ENCODE results near the gene GPR155. TPM values are rescaled to one million over a fixed set of nuclear protein-coding genes. Genes with fewer than 3 reads are reported as not detected.
"Not testable (repeated sequence)": the region's sequence is repeated elsewhere in the genome, so short reads cannot be mapped to it uniquely, and the experiment has no call there.

The GPR155 gene
- total RNA-seq, 1 donor from 2014 or later = 0.37 TPM

GRCh38 chr2:174491947-174492346 lies 5.1 kb upstream of the GPR155 start:
- Mint-ChIP-seq H3K27me3 (ENCODE audit: insufficient read depth, low read depth) (no peaks in the 10 kb centered on the region), H3K9me3 (peaks cover 5% of the 10 kb centered on the region), H3K4me1 (peaks cover 9% of the 10 kb centered on the region), H3K27ac (no peak overlapping the region), H3K36me3 (peaks cover 3% of the 10 kb centered on the region), H3K4me3 (no peak overlapping the region)
- Histone ChIP-seq H3K36me3 (no peaks in the 10 kb centered on the region), H3K9me3 (ENCODE audit: low read depth) (no peaks in the 10 kb centered on the region), H3K4me2 (no peak overlapping the region), H2AFZ (replicated peaks) (no peak overlapping the region), H3K79me2 (ENCODE audit: low read depth) (no peaks in the 10 kb centered on the region), H3K27me3 (peaks cover 21% of the 10 kb centered on the region), H3K9ac (no peak overlapping the region), H4K20me1 (ENCODE audit: low read depth) (no peaks in the 10 kb centered on the region), H3F3A (ENCODE audit: low read depth) (no peaks in the 10 kb centered on the region), H3K4me3 (no peak overlapping the region), H3K4me1 (peaks cover 9% of the 10 kb centered on the region), H3K27ac (no peak overlapping the region)
- no peak for DNase-seq (ENCODE audit: low spot score)
- no peak for TF ChIP-seq EZH2 (IDR thresholded peaks at IDR 0.05)
- TF ChIP-seq CTCF (IDR thresholded peaks at IDR 0.05) = no peak
- TF ChIP-seq EZH2phosphoT487 (IDR thresholded peaks at IDR 0.05) = no peak

DNA sequence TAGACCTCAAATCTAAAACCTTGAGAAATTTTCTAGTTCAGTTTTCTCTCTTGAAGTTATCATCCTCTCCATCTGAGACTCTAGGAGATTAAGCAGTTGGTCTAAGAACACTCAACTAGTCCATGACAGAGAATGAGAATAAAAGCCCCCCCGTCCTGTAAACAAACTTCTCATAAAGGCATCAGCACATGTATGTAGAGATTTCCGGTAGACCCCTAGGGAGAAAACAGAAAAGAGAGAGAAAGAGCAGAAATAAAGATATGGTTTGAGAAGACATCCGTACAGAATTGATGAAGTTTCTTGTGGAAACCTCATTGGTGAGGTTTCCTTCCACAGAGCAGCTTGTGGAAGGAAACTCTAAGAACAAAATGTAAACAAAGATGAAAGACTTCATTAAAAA lies 3.2 kb upstream of the GPR155 start:
- Mint-ChIP-seq H3K27me3 (ENCODE audit: insufficient read depth, low read depth) (peaks cover 5% of the 10 kb centered on the region), H3K4me3 (no peak overlapping the region)
- H3K4me3 ChIP-seq = no peak overlapping the region

GRCh38 chr2:174489520-174489919 lies 2.7 kb upstream of the GPR155 start:
- not testable (repeated sequence) for H3K4me2 ChIP-seq; H3K4me1 ChIP-seq; H4K20me1 ChIP-seq (ENCODE audit: low read depth); DNase-seq (ENCODE audit: low spot score); H3K4me3 ChIP-seq; H3K4me3 Mint-ChIP-seq; H3K4me1 Mint-ChIP-seq; H3K36me3 ChIP-seq; H3K79me2 ChIP-seq (ENCODE audit: low read depth); H3F3A ChIP-seq (ENCODE audit: low read depth); H2AFZ ChIP-seq (replicated peaks); H3K9me3 Mint-ChIP-seq; H3K27me3 Mint-ChIP-seq (ENCODE audit: insufficient read depth, low read depth); H3K9me3 ChIP-seq (ENCODE audit: low read depth); H3K27ac Mint-ChIP-seq; H3K27ac ChIP-seq; H3K36me3 Mint-ChIP-seq; H3K9ac ChIP-seq
- H3K27me3 ChIP-seq = peaks cover 44% of the 10 kb centered on the region

More for the DNA sequence above, 3.2 kb upstream of the GPR155 start:
- DNase-seq (ENCODE audit: low spot score) = no peak
- Histone ChIP-seq H4K20me1 (ENCODE audit: low read depth) (no peaks in the 10 kb centered on the region), H3K4me2 (no peak overlapping the region), H3K4me1 (peaks cover 6% of the 10 kb centered on the region), H3F3A (ENCODE audit: low read depth) (no peaks in the 10 kb centered on the region), H3K27me3 (peaks cover 39% of the 10 kb centered on the region), H2AFZ (replicated peaks) (no peak overlapping the region), H3K79me2 (ENCODE audit: low read depth) (no peaks in the 10 kb centered on the region), H3K27ac (no peak overlapping the region), H3K9ac (no peak overlapping the region), H3K36me3 (no peaks in the 10 kb centered on the region), H3K9me3 (ENCODE audit: low read depth) (no peaks in the 10 kb centered on the region)
- Mint-ChIP-seq H3K36me3 (peaks cover 3% of the 10 kb centered on the region), H3K9me3 (peaks cover 5% of the 10 kb centered on the region), H3K4me1 (peaks cover 7% of the 10 kb centered on the region), H3K27ac (no peak overlapping the region)
- no peak for TF ChIP-seq EZH2phosphoT487 (IDR thresholded peaks at IDR 0.05)
- TF ChIP-seq CTCF (IDR thresholded peaks at IDR 0.05) = no peak
- no peak for TF ChIP-seq EZH2 (IDR thresholded peaks at IDR 0.05)

DNA sequence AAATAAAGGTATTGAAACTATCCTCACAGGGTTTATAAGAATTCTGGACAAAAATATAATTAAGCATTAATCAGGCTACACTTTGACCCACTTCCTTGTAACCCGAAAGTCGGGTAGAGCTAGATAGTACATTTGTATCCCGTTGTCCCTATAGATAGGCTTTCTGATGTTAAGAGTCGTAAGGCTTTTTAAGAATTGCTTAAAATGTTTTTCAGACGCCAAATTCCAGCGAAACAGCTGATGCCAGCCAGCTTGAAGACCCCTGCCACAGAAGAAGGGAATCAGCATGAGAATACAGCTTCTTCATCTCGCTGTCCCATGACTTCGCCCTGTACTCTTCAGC lies 962 bp upstream of the GPR155 start:
- Histone ChIP-seq H2AFZ (replicated peaks) (peak overlapping the region; percentile 98), H3K9me3 (ENCODE audit: low read depth) (no peaks in the 10 kb centered on the region), H3K4me3 (peak overlapping the region; percentile 70)

More for the DNA sequence above, 962 bp upstream of the GPR155 start:
- TF ChIP-seq CTCF (IDR thresholded peaks at IDR 0.05) (no peak), EZH2phosphoT487 (IDR thresholded peaks at IDR 0.05) (no peak), EZH2 (IDR thresholded peaks at IDR 0.05) (no peak)
- Mint-ChIP-seq H3K36me3 (peaks cover 3% of the 10 kb centered on the region), H3K9me3 (peaks cover 5% of the 10 kb centered on the region), H3K4me1 (peaks cover 7% of the 10 kb centered on the region), H3K27me3 (ENCODE audit: insufficient read depth, low read depth) (peaks cover 6% of the 10 kb centered on the region), H3K4me3 (peak overlapping the region; percentile 90), H3K27ac (peak overlapping the region; percentile 29)
- Histone ChIP-seq H3K27ac (no peak overlapping the region), H3F3A (ENCODE audit: low read depth) (no peaks in the 10 kb centered on the region), H3K4me2 (peak overlapping the region; percentile 86), H3K27me3 (peaks cover 49% of the 10 kb centered on the region), H3K36me3 (no peaks in the 10 kb centered on the region), H3K79me2 (ENCODE audit: low read depth) (no peaks in the 10 kb centered on the region), H3K4me1 (peaks cover 5% of the 10 kb centered on the region), H3K9ac (no peak overlapping the region), H4K20me1 (ENCODE audit: low read depth) (no peaks in the 10 kb centered on the region)
- no peak for DNase-seq (ENCODE audit: low spot score)

Measured in neural progenitor cell (in vitro differentiated cells).